COLO668 (cell line): ENCODE data around the gene AP5Z1.

Experiments
- DNase-seq: peaks from one replicate; lab custom pipeline; 2025; ENCODE audit not compliant: unreplicated experiment; lab: John Stamatoyannopoulos, UW

Gene AP5Z1

GRCh38 chr7:4819560-4820404, 44.4 kb downstream of the AP5Z1 start:
- DNase-seq: no peak

- no peak for DNase-seq
Measured at GRCh38 chr7:4820405-4820966, 45.1 kb downstream of the AP5Z1 start.

- DNase-seq: no peak
Measured at GRCh38 chr7:4820967-4821471, 45.6 kb downstream of the AP5Z1 start.

GRCh38 chr7:4822677-4823076, 47.3 kb downstream of the AP5Z1 start:
- no peak for DNase-seq

GRCh38 chr7:4823441-4824119, 48.2 kb downstream of the AP5Z1 start:
- no peak for DNase-seq

- no peak for DNase-seq
Measured at GRCh38 chr7:4824120-4824775, 48.8 kb downstream of the AP5Z1 start.

- DNase-seq: no peak
Measured at GRCh38 chr7:4825081-4825480, 49.7 kb downstream of the AP5Z1 start.

GRCh38 chr7:4828720-4829383, 53.4 kb downstream of the AP5Z1 start:
- no peak for DNase-seq

GRCh38 chr7:4830176-4830575, 54.8 kb downstream of the AP5Z1 start:
- DNase-seq: peak; percentile 82

- DNase-seq: no peak
Measured at GRCh38 chr7:4831723-4832495, 56.5 kb downstream of the AP5Z1 start.

GRCh38 chr7:4832711-4833110, 57.3 kb downstream of the AP5Z1 start:
- no peak for DNase-seq

GRCh38 chr7:4833176-4833575, 57.8 kb downstream of the AP5Z1 start:
- DNase-seq: no peak

- DNase-seq: no peak
Measured at GRCh38 chr7:4833691-4834600, 58.5 kb downstream of the AP5Z1 start.

GRCh38 chr7:4834601-4835397, 59.4 kb downstream of the AP5Z1 start:
- DNase-seq: no peak

- no peak for DNase-seq
Measured at GRCh38 chr7:4835398-4836205, 60.2 kb downstream of the AP5Z1 start.

- DNase-seq: no peak
Measured at GRCh38 chr7:4836206-4836661, 60.8 kb downstream of the AP5Z1 start.

GRCh38 chr7:4837041-4837802, 61.8 kb downstream of the AP5Z1 start:
- no peak for DNase-seq
